GM12801 (cell line): ENCODE data around the gene SMARCC2.

ENCODE experiments used
- TF ChIP-seq, protein P1 (sequence below): IDR thresholded peaks from one replicate; pipeline ENCODE4 v1.5.1; 2011; ENCODE audit warnings: control low read depth; ENCODE audit not compliant: insufficient read length; ENCODE audit errors: extremely low read depth

The SMARCC2 gene

DNA sequence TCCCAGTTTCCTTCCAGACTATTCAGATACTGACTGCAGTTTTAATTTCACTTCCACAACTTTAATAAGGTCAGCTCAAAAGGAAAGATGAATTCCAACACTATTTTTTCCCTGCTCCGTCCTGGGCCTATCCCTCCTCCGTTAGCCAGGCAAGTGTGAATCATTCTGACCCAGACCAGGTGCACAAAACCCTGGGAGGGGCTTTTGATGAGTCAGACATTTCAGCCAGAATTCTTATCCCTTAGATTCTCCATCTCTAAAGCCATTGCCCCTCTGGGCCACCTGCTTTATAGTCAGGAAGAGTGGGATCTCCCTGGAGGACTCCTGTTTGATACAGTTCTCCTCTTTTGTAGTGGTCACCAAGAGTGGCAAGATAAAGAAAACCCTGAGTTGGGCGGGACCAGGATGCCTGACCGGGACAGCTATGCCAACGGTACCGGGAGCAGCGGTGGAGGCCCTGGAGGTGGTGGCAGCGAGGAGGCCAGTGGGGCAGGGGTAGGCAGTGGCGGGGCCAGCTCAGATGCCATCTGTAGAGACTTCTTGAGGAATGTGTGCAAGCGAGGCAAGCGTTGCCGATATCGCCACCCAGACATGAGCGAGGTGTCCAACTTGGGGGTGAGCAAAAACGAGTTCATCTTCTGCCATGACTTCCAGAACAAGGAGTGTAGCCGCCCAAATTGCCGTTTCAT lies 69.0 kb downstream of the SMARCC2 start:
- TF ChIP-seq, protein P1, sequence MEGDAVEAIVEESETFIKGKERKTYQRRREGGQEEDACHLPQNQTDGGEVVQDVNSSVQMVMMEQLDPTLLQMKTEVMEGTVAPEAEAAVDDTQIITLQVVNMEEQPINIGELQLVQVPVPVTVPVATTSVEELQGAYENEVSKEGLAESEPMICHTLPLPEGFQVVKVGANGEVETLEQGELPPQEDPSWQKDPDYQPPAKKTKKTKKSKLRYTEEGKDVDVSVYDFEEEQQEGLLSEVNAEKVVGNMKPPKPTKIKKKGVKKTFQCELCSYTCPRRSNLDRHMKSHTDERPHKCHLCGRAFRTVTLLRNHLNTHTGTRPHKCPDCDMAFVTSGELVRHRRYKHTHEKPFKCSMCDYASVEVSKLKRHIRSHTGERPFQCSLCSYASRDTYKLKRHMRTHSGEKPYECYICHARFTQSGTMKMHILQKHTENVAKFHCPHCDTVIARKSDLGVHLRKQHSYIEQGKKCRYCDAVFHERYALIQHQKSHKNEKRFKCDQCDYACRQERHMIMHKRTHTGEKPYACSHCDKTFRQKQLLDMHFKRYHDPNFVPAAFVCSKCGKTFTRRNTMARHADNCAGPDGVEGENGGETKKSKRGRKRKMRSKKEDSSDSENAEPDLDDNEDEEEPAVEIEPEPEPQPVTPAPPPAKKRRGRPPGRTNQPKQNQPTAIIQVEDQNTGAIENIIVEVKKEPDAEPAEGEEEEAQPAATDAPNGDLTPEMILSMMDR: no peak

DNA sequence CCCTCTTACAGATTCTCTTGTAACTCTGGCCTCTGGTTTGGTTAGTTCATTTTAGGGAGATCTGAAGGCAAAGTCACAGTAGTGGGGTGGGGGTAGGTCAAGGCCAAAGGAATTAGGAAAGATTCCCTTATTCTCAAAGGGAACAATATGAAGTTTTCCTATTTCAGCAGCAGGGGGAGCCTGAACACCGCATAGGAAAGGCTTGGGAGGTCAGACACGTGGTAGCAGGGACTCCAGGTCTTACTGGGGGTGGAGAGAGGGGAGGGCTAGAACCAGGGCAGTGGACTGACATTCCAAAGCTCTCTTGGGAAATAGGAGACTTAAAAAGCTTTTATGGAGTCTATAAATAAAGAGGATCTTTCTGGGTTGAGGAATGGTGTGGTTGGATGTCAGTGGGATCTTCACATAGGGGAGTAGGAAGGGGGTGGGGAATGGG lies 69.9 kb downstream of the SMARCC2 start:
- TF ChIP-seq, protein P1: no peak

DNA sequence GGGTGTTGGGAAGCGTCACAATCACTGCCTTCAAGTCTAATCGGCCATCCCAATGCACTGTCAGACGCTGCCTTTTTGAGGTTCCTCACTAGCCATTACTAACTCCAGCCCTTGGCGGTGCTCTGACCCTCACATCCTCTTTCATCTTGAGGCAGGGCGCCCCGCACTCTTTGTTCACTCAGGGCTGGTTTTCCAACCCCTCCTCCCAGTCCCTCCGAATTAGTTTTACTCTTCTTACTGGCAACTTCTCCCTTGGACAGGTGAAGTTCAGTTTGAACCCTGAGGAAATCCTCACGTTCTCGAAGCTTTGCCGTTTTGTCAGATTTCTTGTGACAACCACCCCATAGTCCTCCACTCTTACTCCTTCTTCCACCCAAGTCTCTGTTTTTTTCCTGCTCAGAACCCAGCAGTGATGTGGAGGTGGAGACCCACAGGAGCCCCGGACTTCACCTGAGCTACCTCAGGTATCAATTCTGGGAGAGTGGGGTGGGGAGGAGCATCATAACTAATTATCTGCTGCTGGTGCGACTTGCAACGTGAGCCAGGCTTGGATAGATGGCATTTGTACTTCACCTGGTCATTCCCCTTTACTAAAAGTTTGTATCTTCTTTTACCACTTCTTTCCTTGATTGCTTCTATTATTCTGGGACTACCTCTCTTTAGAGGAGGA lies 70.5 kb downstream of the SMARCC2 start:
- TF ChIP-seq, protein P1: no peak

DNA sequence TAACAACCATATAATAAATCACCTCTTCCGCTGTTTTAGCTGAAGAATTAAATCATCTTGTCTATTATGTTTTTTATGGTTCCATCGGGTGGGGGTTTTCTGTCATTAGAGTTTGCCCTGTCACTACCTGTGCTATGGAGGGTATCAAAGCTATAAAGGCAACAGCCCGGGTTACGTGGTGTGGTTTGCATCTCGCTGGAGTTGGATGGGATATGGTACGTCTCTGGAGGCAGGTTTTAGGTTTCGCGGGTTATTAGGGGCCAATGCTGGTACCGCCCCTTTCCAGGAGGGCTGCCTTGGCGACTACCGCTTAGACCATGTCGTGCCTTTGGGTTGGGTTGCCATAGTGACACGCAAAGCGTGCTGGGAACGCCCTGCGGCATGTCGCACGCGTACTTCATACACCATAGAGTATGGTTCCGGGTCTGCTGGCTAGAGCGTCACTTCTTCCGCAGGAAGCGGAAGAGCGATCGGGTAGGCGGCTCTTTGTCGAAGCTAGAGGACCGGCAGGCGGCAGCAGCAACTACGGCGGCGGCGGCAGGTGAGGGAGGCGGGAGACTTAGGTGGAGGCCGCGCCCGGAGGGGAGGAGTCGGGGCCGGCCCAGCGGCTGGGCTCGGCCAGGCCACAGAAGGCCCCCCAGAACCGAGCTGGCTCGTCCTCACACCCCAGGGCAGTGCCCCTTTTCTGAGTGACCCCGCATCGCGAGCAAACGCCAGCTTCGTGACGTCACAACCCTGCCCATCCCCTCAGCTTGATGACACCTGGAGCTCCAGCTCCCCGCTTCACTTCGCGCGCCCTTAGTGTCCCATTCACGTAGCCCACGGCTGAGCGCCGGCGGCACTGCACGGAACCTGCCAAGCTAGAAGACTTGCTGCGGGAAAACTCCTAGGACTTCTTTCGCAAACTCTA lies 71.2 kb downstream of the SMARCC2 start, which contains the start of gene ZC3H10:
TSS of gene ZC3H10 (plus strand) at position 489 of the 910 bp plus-strand sequence. CDS start 2,297 bp downstream, outside the sequence.
- TF ChIP-seq, protein P1: no peak

DNA sequence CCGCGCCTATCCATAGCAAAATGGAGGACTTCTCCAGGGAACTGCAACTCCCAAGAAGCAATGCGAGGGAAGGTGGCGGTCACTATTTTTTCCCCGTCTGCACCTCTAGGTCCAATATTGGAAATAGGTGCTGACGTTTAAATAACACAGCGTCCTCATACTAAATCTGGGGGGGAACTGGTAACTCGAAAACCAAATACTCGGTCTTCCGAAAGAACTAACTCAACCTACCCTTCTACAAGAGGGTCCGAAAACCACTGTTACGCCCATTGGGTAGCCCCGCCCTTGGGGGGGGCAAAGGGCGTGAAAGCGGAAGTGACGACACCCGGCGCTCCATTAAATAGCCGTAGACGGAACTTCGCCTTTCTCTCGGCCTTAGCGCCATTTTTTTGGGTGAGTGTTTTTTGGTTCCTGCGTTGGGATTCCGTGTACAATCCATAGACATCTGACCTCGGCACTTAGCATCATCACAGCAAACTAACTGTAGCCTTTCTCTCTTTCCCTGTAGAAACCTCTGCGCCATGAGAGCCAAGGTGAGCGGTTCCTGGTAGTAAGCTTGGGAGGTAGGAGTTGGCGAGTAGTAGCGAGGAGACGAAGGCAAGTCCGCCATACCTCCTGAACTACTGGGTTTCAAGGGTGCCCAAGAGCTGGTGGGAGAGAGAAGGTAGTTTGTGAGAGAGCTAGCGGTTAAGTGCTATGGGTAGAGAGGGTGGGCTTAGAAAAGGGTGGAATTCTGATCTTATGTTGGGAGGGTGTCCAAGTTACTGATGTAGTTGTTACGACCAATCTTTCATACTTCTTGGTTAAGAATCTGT lies 72.8 kb downstream of the SMARCC2 start, which contains the start of gene RPL41:
TSS of gene RPL41 (plus strand) at position 367 of the 815 bp plus-strand sequence.
- TF ChIP-seq, protein P1: no peak

GRCh38 chr12:56115329-56115728 lies 74.0 kb downstream of the SMARCC2 start:
- TF ChIP-seq, protein P1: no peak
